HCT116 (cell line): Measurements from ENCODE around the gene TBC1D1. TPM values are rescaled to one million over a fixed set of nuclear protein-coding genes. Genes with fewer than 3 reads are reported as not detected.

Source experiments
- ATAC-seq: fragments of 200-7000 bp; cut with Tn5 transposase; 2 replicates; pipeline ENCODE4 v1.9.1; 2020; ENCODE audit warnings: mild to moderate bottlenecking, moderate library complexity
- BruUV-seq: library from RNA; stranded (reverse); fragments of 400-500 nt; replicated peaks from 2 replicates; lab custom pipeline; 2021; lab: Mats Ljungman, UMichigan
- CTCF ChIA-PET: fragments of 300-600 bp; sonication (Branson Sonifier 250); formaldehyde crosslinking; loops from one replicate; lab custom pipeline; 2021; ENCODE audit warnings: antibody characterized with exemption; lab: Charles Lee
- POLR2A ChIA-PET: fragments of 300-600, 350-600 bp; sonication (Branson Sonifier 250); formaldehyde crosslinking; loops from one replicate; lab custom pipeline; 2021; ENCODE audit warnings: antibody characterized with exemption; lab: Charles Lee
- RAD21 ChIA-PET, 2 experiments: fragments of 300-600 bp; sonication (Branson Sonifier 250); formaldehyde crosslinking; loops; one replicate each; lab custom pipeline; 2023; ENCODE audit warnings: low total read pairs in 2 of 2; ENCODE audit not compliant: uncharacterized antibody in 2 of 2, unreplicated experiment in 2 of 2, low non-redundant PET in 1 of 2; lab: Charles Lee
- DNase-seq: peaks from one replicate; pipeline ENCODE4 v3.0.0-alpha.2; 2010; ENCODE audit warnings: low read depth, low spot score
- H2AFZ ChIP-seq: fragments of 200-600 bp; shearing (Covaris generic), sonication (generic); 2 replicates; pipeline ENCODE4 v1.6.1; 2017; ENCODE audit warnings: low read depth, mixed run types, mixed read lengths, antibody characterized with exemption, low read length; ENCODE audit not compliant: poor library complexity, severe bottlenecking
- H3K27ac ChIP-seq: 2 replicates; pipeline ENCODE4 v1.5.1; 2012; ENCODE audit warnings: low read depth, low read length
- H3K27me3 ChIP-seq: fragments of 200-600 bp; sonication (generic); 2 replicates; pipeline ENCODE4 v1.6.1; 2016; ENCODE audit warnings: mixed run types, low read length, mixed read lengths; ENCODE audit not compliant: insufficient read depth
- H3K36me3 ChIP-seq, 2 experiments: fragments of 200-500 bp in 1 of 2; fragments of 200-600 bp in 1 of 2; sonication (Bioruptor generic) in 1 of 2; sonication (generic) in 1 of 2; 2 replicates each; pipeline versions ENCODE4 v1.5.1 to v1.6.1; 2014 to 2016; ENCODE audit warnings: low read length in 2 of 2, inconsistent platforms in 1 of 2, mixed read lengths in 1 of 2, mixed run types in 1 of 2; ENCODE audit not compliant: insufficient read depth in 2 of 2, control insufficient read depth in 1 of 2
- H3K4me1 ChIP-seq, 2 experiments: fragments of 200-600 bp in 1 of 2; sonication (generic) in 1 of 2; 2 replicates each; pipeline versions ENCODE4 v1.5.1 to v1.6.1; 2012 to 2017; ENCODE audit warnings: low read length in 2 of 2, inconsistent platforms in 1 of 2, mild to moderate bottlenecking in 1 of 2, mixed read lengths in 1 of 2, mixed run types in 1 of 2, moderate library complexity in 1 of 2; ENCODE audit not compliant: insufficient read depth in 2 of 2, control insufficient read depth in 1 of 2
- H3K4me2 ChIP-seq: fragments of 200-600 bp; sonication (generic); 2 replicates; pipeline ENCODE4 v1.6.1; 2017; ENCODE audit warnings: mixed run types, low read length, mixed read lengths
- H3K4me3 ChIP-seq, 2 experiments: fragments of 200-600 bp in 1 of 2; sonication (generic) in 1 of 2; replicated peaks in 1 of 2; 2 replicates each; pipeline ENCODE4 v1.5.1; 2011 to 2016; ENCODE audit warnings: low read length in 2 of 2, control low read depth in 1 of 2, low read depth in 1 of 2, mild to moderate bottlenecking in 1 of 2, mixed read lengths in 1 of 2, mixed run types in 1 of 2
- H3K79me2 ChIP-seq: fragments of 200-600 bp; sonication (generic); 2 replicates; pipeline ENCODE4 v1.6.1; 2017; ENCODE audit warnings: mild to moderate bottlenecking, mixed run types, low read length, moderate library complexity, mixed read lengths; ENCODE audit not compliant: insufficient read depth
- H3K9ac ChIP-seq: fragments of 200-600 bp; sonication (generic); 2 replicates; pipeline ENCODE4 v1.6.1; 2016; ENCODE audit warnings: low read length, mixed read lengths
- H3K9me2 ChIP-seq: fragments of 200-600 bp; sonication (generic), shearing (Covaris generic); 2 replicates; pipeline ENCODE4 v1.6.1; 2017; ENCODE audit warnings: mixed run types, mild to moderate bottlenecking, moderate library complexity; ENCODE audit not compliant: insufficient read depth
- H3K9me3 ChIP-seq, 2 experiments: fragments of 200-500 bp in 1 of 2; fragments of 200-600 bp in 1 of 2; sonication (Bioruptor generic) in 1 of 2; sonication (generic) in 1 of 2; 2 replicates each; pipeline ENCODE4 v1.6.1; 2014 to 2017; ENCODE audit warnings: low read length in 2 of 2, mixed read lengths in 2 of 2, inconsistent platforms in 1 of 2, low read depth in 1 of 2, mild to moderate bottlenecking in 1 of 2, mixed run types in 1 of 2, moderate library complexity in 1 of 2; ENCODE audit not compliant: control insufficient read depth in 1 of 2, insufficient read depth in 1 of 2
- H4K20me1 ChIP-seq: fragments of 200-600 bp; sonication (generic), shearing (Covaris generic); 2 replicates; pipeline ENCODE4 v1.6.1; 2017; ENCODE audit warnings: mixed run types, mild to moderate bottlenecking, moderate library complexity; ENCODE audit not compliant: insufficient read depth
- CTCF ChIP-seq, 3 experiments: fragments of 200-600 bp in 1 of 3; sonication (generic) in 1 of 3; IDR thresholded peaks in 2 of 3; conservative IDR thresholded peaks in 1 of 3; 2 replicates each; pipeline ENCODE4 v1.5.1; 2012 to 2017; ENCODE audit warnings: low read depth in 2 of 3, low read length in 2 of 3, antibody characterized with exemption in 1 of 3, borderline replicate concordance in 1 of 3, control low read depth in 1 of 3, mild to moderate bottlenecking in 1 of 3, mixed read lengths in 1 of 3, mixed run types in 1 of 3, moderate library complexity in 1 of 3; ENCODE audit not compliant: insufficient read depth in 1 of 3
- EZH2 ChIP-seq: fragments of 200-600 bp; sonication (generic); IDR thresholded peaks from 2 replicates; pipeline ENCODE4 v1.6.1; 2017; ENCODE audit warnings: antibody characterized with exemption, mixed run types
- FOSL1 ChIP-seq: IDR thresholded peaks from 2 replicates; pipeline ENCODE4 v1.6.1; 2012; ENCODE audit warnings: low read depth
- JUND ChIP-seq: IDR thresholded peaks from 2 replicates; pipeline ENCODE4 v1.6.1; 2012
- MAX ChIP-seq: IDR thresholded peaks from 2 replicates; pipeline ENCODE4 v1.6.1; 2012
- intact Hi-C: fragments of 100-400 bp; cut with micrococcal nuclease; formaldehyde crosslinking; loops from 2 replicates; pipeline ENCODE4 v1.10.0; 2022
- total RNA-seq: library from RNA; stranded (reverse); gene quantifications from one replicate; pipeline ENCODE4 v1.2.1, GENCODE V29; 2021; ENCODE audit not compliant: unreplicated experiment

Gene TBC1D1
- total RNA-seq, 1 experiment from 2014 or later, result 82.7 TPM

GRCh38 chr4:37970702-37971101 is 79.8 kb downstream of the TBC1D1 start:
- H3K36me3 ChIP-seq, result no peaks in the 10 kb centered on the region
- RAD21 ChIA-PET, result no interaction called here
- TF ChIP-seq JUND, result no peak
- peak in 2 of 3 experiments; percentile 67 to 74; a peak in 4 of 6 replicates for TF ChIP-seq CTCF (IDR thresholded peaks at IDR 0.05 in 2 of 3, conservative IDR thresholded peaks at IDR 0.05 in 1 of 3; ENCODE audit: borderline replicate concordance in 1 of 3, insufficient read depth in 1 of 3, low read depth in 2 of 3, low read length in 2 of 3)
- no peaks in the 10 kb centered on the region for H3K79me2 ChIP-seq
- H3K9me3 ChIP-seq, result no peaks in the 10 kb centered on the region
- no peak overlapping the region for H3K4me3 ChIP-seq
- DNase-seq (peak; percentile 21), ATAC-seq (peak; percentile 95)
- H4K20me1 ChIP-seq, result no peaks in the 10 kb centered on the region
- no peak overlapping the region for H3K9ac ChIP-seq
- no peak overlapping the region for H3K27ac ChIP-seq
- intact Hi-C loops, result loop anchor here (10.0 kb wide), 2 partner anchors 146 to 194 kb away; partner anchors contain the start of gene PGM2
- no TSS peak for BruUV-seq
- H3K27me3 ChIP-seq, result no peaks in the 10 kb centered on the region
- CTCF ChIA-PET, result interaction anchor here (0.8 to 1.4 kb wide), 2 partner anchors 12 to 17 kb away, joined by 3 read pairs; no protein-coding TSS in a partner anchor
- H3K9me2 ChIP-seq, result no peaks in the 10 kb centered on the region
- POLR2A ChIA-PET, result no interaction called here
- H3K4me1 ChIP-seq, result peaks cover 4 to 18% of the 10 kb centered on the region in 2 experiments
- no peak overlapping the region for H2AFZ ChIP-seq
- peak overlapping the region; percentile 22; the same call in 1 of the 2 replicates for H3K4me2 ChIP-seq

- POLR2A ChIA-PET, result no interaction called here
- DNase-seq (no peak), ATAC-seq (no peak)
- no peaks in the 10 kb centered on the region for H4K20me1 ChIP-seq
- H3K79me2 ChIP-seq, result no peaks in the 10 kb centered on the region
- TF ChIP-seq MAX, result no peak
- TF ChIP-seq CTCF (IDR thresholded peaks at IDR 0.05 in 2 of 3, conservative IDR thresholded peaks at IDR 0.05 in 1 of 3; ENCODE audit: borderline replicate concordance in 1 of 3, insufficient read depth in 1 of 3, low read depth in 2 of 3, low read length in 2 of 3), result no peak
- no peak for TF ChIP-seq EZH2
- no peak for TF ChIP-seq FOSL1
- H3K27me3 ChIP-seq, result no peaks in the 10 kb centered on the region
- no TSS peak for BruUV-seq
- no peaks in the 10 kb centered on the region for H3K9me3 ChIP-seq
- no peak overlapping the region for H3K4me3 ChIP-seq
- intact Hi-C loops, result loop anchor here (10.0 kb wide), 2 partner anchors 146 to 194 kb away; partner anchors contain the start of gene PGM2
- H3K36me3 ChIP-seq, result no peaks in the 10 kb centered on the region
- no peak overlapping the region for H3K9ac ChIP-seq
- CTCF ChIA-PET, result interaction anchor here (1.4 kb wide), 1 partner anchor 12 kb away, joined by 3 read pairs; no protein-coding TSS in a partner anchor
- H2AFZ ChIP-seq, result no peak overlapping the region
- no peak overlapping the region for H3K4me2 ChIP-seq
- no peaks in the 10 kb centered on the region for H3K9me2 ChIP-seq
- peaks cover 5 to 15% of the 10 kb centered on the region in 2 experiments for H3K4me1 ChIP-seq
- no peak overlapping the region for H3K27ac ChIP-seq
- RAD21 ChIA-PET, result no interaction called here
These were observed 80.3 kb downstream of the TBC1D1 start for GRCh38 chr4:37971202-37971601.
